GM21447 (cell line): ENCODE results near the gene MYOM1.
"Not testable (repeated sequence)": the region's sequence is repeated elsewhere in the genome, so short reads cannot be mapped to it uniquely, and the experiment has no call there.

Experiments
- ATAC-seq: cut with Tn5 transposase; IDR thresholded peaks from one replicate; pipeline ENCODE4 v1.9.1; 2021; ENCODE audit not compliant: unreplicated experiment

MYOM1 gene

DNA sequence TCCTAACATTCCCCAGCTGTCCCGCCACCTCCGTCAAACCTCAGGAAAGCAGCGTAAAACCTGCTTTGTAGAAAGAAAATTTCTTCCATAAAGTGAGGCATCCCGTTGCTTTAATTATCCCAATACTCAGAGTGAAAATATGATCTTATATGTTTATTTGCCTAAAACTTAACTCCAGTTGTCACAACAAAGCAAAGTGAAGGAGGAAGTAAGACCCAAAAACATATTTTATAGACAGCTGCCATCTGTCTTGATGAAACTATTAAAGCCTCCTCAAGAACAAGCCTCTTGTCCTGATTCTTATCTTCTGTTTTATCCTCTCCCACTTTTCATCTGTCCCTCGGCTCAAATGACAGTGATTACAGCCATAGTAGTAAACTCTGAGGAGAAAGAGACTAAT, 177.9 kb downstream of the MYOM1 start:
- no peak for ATAC-seq

DNA sequence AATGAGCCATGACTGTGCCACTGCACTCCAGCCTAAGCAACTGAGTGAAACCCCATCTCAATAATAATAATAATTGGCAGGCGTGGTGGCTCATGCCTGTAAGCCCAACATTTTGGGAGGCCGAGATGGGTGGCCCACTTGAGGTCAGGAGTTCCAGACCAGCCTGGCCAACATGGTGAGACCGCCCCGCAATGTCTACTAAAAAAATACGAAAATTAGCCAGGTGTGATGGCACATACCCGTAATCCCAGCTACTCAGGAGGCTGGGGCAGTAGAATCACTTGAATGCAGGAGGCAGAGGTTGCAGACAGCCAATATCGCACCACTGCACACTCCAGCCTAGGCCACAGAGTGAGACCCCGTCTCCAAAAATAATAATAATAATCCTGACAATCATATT, 178.9 kb downstream of the MYOM1 start:
- no peak for ATAC-seq

DNA sequence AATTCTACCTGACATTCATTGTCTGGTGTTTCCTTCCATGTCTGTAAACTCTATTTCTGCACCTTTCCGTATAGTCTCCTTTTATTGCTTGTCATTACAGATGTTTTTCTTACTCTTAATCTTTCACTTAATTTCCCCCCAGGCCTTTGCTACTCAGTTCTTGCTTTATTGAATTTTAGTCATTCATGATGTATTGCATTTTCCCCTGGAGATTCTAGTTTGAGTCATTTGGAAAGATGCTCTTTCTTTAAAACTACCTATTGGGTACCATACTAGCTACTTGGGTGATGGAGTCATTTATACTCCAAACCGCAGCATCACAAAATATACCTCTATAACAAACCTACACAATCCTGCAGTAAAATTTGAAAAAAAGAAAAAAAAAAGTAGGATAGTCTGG, 179.6 kb downstream of the MYOM1 start:
- no peak for ATAC-seq

DNA sequence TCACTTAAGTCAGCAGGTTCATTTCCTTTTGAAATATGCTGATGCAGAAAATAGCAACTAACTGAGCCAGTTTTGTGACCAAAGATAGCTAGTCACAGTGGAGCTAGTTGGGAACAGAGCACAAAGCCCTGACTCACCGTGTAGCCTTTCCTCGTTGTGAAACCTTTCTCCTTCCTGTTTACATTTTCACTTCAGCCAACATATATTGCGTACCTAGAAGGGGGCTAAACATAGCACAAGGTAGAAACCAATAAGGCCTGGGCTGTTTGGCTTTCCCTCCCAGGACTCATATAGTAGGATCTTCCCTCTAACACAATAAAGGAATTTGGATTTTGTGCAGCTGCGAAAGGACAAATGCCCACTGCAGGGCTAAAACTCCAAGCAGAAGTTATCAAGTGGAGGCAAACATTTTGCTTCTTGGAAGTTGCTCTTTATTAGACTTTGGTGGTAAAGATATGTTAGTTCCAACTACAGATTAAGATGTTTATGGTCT, 182.3 kb downstream of the MYOM1 start:
- peak; percentile 100 for ATAC-seq

DNA sequence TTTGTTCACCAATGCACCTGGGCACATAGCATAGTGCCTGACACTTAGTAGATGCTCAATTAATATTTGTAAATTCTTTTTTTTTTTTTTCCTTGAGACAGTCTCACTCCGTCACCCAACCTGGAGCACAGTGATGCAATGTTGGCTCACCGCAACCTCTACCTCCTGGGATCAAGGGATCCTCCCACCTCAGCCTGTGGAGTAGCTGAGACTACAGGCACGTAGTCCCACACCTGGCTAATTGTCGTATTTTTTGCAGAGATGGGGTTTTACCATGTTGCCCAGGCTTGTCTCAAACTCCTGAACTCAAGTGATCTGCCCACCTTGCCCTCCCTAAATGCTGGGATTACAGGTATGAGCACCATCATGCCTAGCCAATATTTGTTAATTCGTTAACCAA, 183.7 kb downstream of the MYOM1 start:
- no peak for ATAC-seq

DNA sequence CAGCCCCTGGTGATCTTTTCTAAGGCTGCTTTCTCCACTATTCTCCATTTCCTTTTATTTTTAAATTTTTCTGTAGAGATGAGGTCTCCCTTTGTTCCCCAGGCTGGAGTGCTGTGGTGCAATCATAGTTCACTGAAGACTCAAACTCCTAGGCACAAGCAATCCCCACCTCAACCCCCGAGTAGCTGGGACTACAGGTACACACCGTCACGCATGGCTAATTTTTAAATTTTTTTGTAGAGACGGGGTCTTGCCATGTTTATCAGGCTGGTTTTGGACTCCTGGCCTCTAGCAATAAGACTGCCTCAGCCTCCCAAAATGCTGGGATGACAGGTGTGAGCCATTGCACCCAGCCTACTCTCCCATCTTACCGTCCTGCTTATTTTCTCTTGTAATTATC, 184.1 kb downstream of the MYOM1 start:
- ATAC-seq: no peak

DNA sequence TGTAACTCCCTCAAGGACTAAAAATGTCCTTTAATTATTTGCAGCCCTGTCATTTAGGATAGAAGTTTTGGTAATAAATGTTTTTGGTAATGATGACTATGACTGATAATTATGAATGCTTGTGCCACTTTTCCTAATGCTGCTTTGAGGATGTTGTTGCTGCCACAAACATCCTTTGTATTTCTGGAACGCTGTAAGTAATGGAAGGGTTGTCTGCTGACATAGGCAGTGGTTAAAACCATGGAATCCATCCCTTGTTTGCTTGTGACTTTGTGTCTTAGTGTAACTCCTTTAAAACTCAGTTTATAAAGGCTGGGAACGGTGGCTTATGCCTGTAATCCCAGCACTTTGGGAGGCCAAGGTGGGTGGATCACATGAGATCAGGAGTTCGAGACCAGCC, 187.0 kb downstream of the MYOM1 start:
- no peak for ATAC-seq

DNA sequence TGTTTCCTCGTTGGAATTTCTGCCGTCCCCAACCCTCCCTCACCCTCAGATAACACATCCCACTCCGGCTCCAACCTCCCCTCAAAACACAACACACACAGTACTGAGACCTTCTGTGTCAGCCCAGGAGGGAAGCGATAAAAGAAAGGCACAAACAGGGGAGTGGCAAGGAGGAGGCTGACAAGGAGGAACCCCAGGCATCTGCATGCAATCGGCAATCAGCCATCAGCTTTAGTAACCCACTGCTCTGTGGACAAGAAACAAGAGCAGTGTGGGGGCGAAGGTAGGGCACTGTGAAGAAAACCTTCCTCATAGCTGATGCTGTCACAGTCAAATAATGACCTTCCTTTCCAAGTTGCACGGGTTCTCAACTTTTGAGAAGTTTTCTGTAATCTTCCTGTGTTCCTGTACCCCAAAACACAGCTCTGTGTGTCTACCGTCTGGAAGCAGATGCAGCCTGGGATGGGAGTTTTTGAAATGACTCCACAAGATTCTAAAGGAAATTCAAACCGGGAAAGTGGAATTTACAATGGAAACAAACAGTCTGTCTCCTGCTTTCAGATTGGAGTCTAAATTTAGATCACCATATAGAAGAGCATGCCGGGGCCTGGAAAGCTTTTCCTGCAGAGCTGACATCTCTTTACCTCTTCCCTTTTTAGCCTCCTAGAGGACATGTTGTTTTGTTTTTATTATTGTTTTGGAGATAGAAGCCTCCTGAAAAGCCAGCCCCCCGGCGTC, 190.4 kb downstream of the MYOM1 start:
- ATAC-seq: no peak

DNA sequence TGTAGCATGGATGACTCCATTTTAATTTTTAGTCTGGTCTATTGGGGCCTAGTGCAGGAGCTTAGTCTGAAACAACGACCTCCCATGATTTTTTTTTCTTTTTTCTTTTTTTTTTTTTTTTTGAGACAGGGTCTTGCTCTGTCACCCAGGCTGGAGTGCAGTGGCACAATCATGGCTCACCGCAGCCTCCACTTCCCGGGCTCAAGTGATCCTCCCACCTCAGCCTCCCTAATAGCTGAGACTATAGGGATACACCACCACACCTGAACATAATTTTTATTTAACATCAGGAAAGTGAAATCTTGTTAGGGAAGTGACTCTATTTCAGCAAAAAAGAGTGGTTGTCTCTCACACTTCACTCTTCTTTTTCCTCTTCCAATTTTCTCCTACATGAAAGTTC, 191.7 kb downstream of the MYOM1 start:
- ATAC-seq: not testable (repeated sequence)

DNA sequence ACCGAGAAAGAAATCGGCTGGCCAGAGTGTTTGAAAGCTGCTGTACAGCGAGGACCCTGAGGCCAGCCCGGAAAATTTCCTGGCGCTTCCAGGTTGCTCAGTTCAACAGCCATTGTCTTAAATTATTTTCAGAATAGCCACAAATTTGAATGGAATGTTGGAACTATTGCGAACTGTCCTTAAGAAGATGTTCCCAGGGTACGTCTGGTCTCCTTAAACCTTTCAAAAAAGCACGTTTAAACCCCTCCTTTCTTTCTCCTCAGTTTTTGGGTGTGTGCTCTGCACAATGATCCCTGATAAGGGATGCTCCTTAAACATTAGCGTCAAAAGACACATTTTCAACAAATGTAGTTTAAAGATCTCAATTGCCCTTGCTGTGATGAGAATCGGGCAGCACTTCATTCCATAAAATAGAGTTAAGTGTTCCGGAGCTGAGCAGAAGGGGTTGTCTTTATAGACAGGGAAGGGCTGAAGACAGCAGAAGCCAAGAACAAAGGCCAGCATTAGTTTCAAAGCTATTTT, 192.3 kb downstream of the MYOM1 start:
- no peak for ATAC-seq

DNA sequence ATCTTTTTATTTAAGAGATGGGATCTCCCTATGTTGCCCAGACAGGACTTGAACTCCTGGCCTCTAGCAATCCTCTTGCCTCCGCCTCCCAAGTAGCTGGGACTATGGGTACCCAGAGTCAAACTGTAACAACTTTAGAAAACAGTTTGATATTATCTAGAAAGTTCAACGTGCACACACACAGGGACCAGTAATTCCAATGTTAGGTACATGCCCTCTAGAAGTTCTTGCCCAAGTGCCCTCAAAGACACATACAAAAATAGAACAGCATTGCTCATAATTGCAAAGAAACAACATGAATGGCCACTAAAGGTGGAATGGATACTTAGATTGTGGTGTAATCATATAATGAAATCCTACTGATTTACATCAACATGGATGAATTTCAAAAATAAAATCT, 194.2 kb downstream of the MYOM1 start:
- no peak for ATAC-seq

DNA sequence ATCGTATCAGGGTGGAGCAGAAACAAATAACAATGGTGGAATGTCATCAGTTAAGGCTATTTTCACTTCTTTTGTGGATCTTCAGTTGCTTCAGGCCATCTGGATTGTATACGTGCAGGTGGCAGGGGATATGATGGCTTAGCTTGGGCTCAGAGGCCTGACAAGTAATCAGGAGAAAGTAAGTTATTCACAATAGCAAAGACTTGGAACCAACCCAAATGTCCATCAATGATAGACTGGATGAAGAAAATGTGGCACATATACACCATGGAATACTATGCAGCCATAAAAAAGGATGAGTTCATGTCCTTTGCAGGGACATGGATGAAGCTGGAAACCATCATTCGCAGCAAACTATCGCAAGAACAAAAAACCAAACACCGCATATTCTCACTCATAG, 196.2 kb downstream of the MYOM1 start:
- ATAC-seq: not testable (repeated sequence)
